Endodermal cell (in vitro differentiated cells): ENCODE results near the gene PBX4. TPM values are rescaled to one million over a fixed set of nuclear protein-coding genes. Genes with fewer than 3 reads are reported as not detected.

Source experiments
- DNase-seq: peaks from one replicate; pipeline ENCODE4 v3.0.0-alpha.2; 2017
- H3K27ac ChIP-seq: 2 replicates; pipeline ENCODE4 v1.5.1; 2013; ENCODE audit warnings: mild to moderate bottlenecking, low read depth, low read length, moderate library complexity
- H3K27me3 ChIP-seq: 2 replicates; pipeline ENCODE4 v1.6.1; 2013; ENCODE audit warnings: mild to moderate bottlenecking, low read length, moderate library complexity; ENCODE audit not compliant: insufficient read depth, control insufficient read depth, poor library complexity, severe bottlenecking
- H3K36me3 ChIP-seq: 2 replicates; pipeline ENCODE4 v1.7.0; 2013; ENCODE audit warnings: mild to moderate bottlenecking, low read length, moderate library complexity; ENCODE audit not compliant: control insufficient read depth, insufficient read depth
- H3K4me1 ChIP-seq: one replicate; pipeline ENCODE4 v1.7.0; 2013; ENCODE audit warnings: low read length; ENCODE audit not compliant: control insufficient read depth, insufficient read depth
- H3K4me3 ChIP-seq: 2 replicates; pipeline ENCODE4 v1.5.1; 2013; ENCODE audit warnings: mild to moderate bottlenecking, low read length, moderate library complexity
- H3K9ac ChIP-seq: 2 replicates; pipeline ENCODE4 v1.6.1; 2013; ENCODE audit warnings: mild to moderate bottlenecking, low read length, moderate library complexity; ENCODE audit not compliant: poor library complexity, severe bottlenecking; ENCODE audit errors: extremely low read depth
- H3K9me3 ChIP-seq: 2 replicates; pipeline ENCODE4 v1.6.1; 2013; ENCODE audit warnings: mild to moderate bottlenecking, low read length, moderate library complexity; ENCODE audit not compliant: control insufficient read depth
- H3K27ac Mint-ChIP-seq: 2 replicates; pipeline ENCODE4 v1.8.0; 2020; ENCODE audit warnings: mixed read lengths
- H3K27me3 Mint-ChIP-seq: 2 replicates; pipeline ENCODE4 v1.8.0; 2021; ENCODE audit warnings: mild to moderate bottlenecking, mixed read lengths; ENCODE audit not compliant: insufficient read depth
- H3K36me3 Mint-ChIP-seq: 2 replicates; pipeline ENCODE4 v1.8.0; 2020; ENCODE audit warnings: low read depth, mixed read lengths
- H3K4me1 Mint-ChIP-seq: 2 replicates; pipeline ENCODE4 v1.8.0; 2020; ENCODE audit warnings: mixed read lengths
- H3K4me3 Mint-ChIP-seq: 2 replicates; pipeline ENCODE4 v1.8.0; 2020; ENCODE audit warnings: mild to moderate bottlenecking, moderate library complexity, mixed read lengths
- H3K9me3 Mint-ChIP-seq: 2 replicates; pipeline ENCODE4 v1.8.0; 2020; ENCODE audit warnings: mild to moderate bottlenecking, mixed read lengths
- CTCF ChIP-seq: fragments of 200-600 bp; sonication (generic); conservative IDR thresholded peaks from 2 replicates; pipeline ENCODE4 v1.5.0; 2021; ENCODE audit warnings: antibody characterized with exemption, mild to moderate bottlenecking
- WGBS, 2 experiments: methylation state at CpG; one replicate each; pipeline versions ENCODE4 v1.1.5 to v1.1.7; 2013; ENCODE audit warnings: missing lambda C conversion rate in 2 of 2, mixed read lengths in 1 of 2; ENCODE audit not compliant: insufficient coverage in 1 of 2, insufficient read length in 1 of 2; 5-methylcytosine and 5-hydroxymethylcytosine counted together
- total RNA-seq, 2 donors: library from RNA; stranded (reverse); fragmentation: NEBNext Ultra II Directional in 1 of 2; extraction: Animal tissue kit (Norgen Biotek cat#: 25700) in 1 of 2; gene quantifications; 2 replicates in 1 of 2; 3 replicates in 1 of 2; pipeline ENCODE4 v1.2.1, GENCODE V29; 2021

The PBX4 gene
- total RNA-seq, 2 donors from 2014 or later, result 4.1 to 8.6 TPM

- Histone ChIP-seq H3K36me3 (peaks cover 36% of the 10 kb centered on the region), H3K4me1 (peaks cover 4% of the 10 kb centered on the region), H3K27me3 (no peaks in the 10 kb centered on the region), H3K9ac (no peak overlapping the region), H3K27ac (no peak overlapping the region), H3K9me3 (no peaks in the 10 kb centered on the region), H3K4me3 (peak overlapping the region; percentile 90)
- peak overlapping the region; percentile 88 for H3K4me3 Mint-ChIP-seq
- no peaks in the 10 kb centered on the region for H3K9me3 Mint-ChIP-seq
- no peak overlapping the region for H3K27ac Mint-ChIP-seq
- H3K4me1 Mint-ChIP-seq, result peaks cover 8% of the 10 kb centered on the region
- 60% methylated on average over 1 to 5 of the region's 5 CpGs for WGBS, 2 experiments
- DNase-seq, result no peak
- peaks cover 27% of the 10 kb centered on the region for H3K36me3 Mint-ChIP-seq
- no peaks in the 10 kb centered on the region for H3K27me3 Mint-ChIP-seq
- no peak for TF ChIP-seq CTCF
These were observed 25.5 kb upstream of the PBX4 start for GRCh38 chr19:19644054-19644388.

- Histone ChIP-seq H3K9ac (peak within 1 kb of the TSS; percentile 76), H3K4me1 (peaks cover 4% of the 10 kb centered on the region), H3K9me3 (no peaks in the 10 kb centered on the region), H3K36me3 (peaks cover 35% of the 10 kb centered on the region), H3K27me3 (no peaks in the 10 kb centered on the region), H3K4me3 (peak within 1 kb of the TSS; percentile 90), H3K27ac (peak within 1 kb of the TSS; percentile 91)
- Mint-ChIP-seq H3K4me3 (peak within 1 kb of the TSS; percentile 88), H3K27me3 (no peaks in the 10 kb centered on the region), H3K27ac (peak within 1 kb of the TSS; percentile 95), H3K4me1 (peaks cover 8% of the 10 kb centered on the region), H3K9me3 (no peaks in the 10 kb centered on the region), H3K36me3 (peaks cover 27% of the 10 kb centered on the region)
- peak; percentile 95 for TF ChIP-seq CTCF
- 0 to 2% methylated on average over 17 to 49 of the region's 50 CpGs for WGBS, 2 experiments
- peak; percentile 96 for DNase-seq
These were observed 24.9 kb upstream of the PBX4 start, which contains the start of gene GMIP for GRCh38 chr19:19643158-19644053. Gene GMIP, minus strand, starts transcription at chr19:19643657. Its CDS starts 128 bp downstream, at chr19:19643529.

- Mint-ChIP-seq H3K27ac (peak overlapping the region; percentile 95), H3K4me3 (peak overlapping the region; percentile 88), H3K4me1 (peaks cover 8% of the 10 kb centered on the region), H3K27me3 (no peaks in the 10 kb centered on the region), H3K36me3 (peaks cover 24% of the 10 kb centered on the region), H3K9me3 (no peaks in the 10 kb centered on the region)
- Histone ChIP-seq H3K9me3 (no peaks in the 10 kb centered on the region), H3K27me3 (no peaks in the 10 kb centered on the region), H3K27ac (peak overlapping the region; percentile 91), H3K4me3 (peak overlapping the region; percentile 90), H3K9ac (peak overlapping the region; percentile 76), H3K4me1 (peaks cover 4% of the 10 kb centered on the region), H3K36me3 (peaks cover 29% of the 10 kb centered on the region)
- TF ChIP-seq CTCF, result no peak
- DNase-seq, result peak; percentile 55
- WGBS, 2 experiments, result 33% methylated on average over 2 to 15 of the region's 16 CpGs
These were observed 24.1 kb upstream of the PBX4 start for GRCh38 chr19:19642506-19643157.
